AG04449 (cell line): Measurements from ENCODE around the gene EDN3.

Experiments used
- CTCF ChIA-PET: fragments of 350-600 bp; formaldehyde crosslinking; extraction: SDS; loops from one replicate; lab custom pipeline; 2021; ENCODE audit warnings: antibody characterized with exemption; lab: Yijun Ruan, JAX
- POLR2A ChIA-PET: fragments of 400-600, 350-600 bp; formaldehyde crosslinking; extraction: SDS; loops from one replicate; lab custom pipeline; 2020; ENCODE audit warnings: antibody characterized with exemption, inconsistent platforms; lab: Yijun Ruan, JAX
- DNase-seq: peaks from one replicate; pipeline ENCODE4 v3.0.0-alpha.2; 2010; ENCODE audit warnings: low read depth, low spot score
- H3K4me3 ChIP-seq: 2 replicates; pipeline ENCODE4 v1.5.1; 2011; ENCODE audit warnings: low read depth, mild to moderate bottlenecking, control low read depth, low read length
- TF ChIP-seq, protein P1 (sequence below): IDR thresholded peaks from one replicate; pipeline ENCODE4 v1.5.1; 2011; ENCODE audit warnings: mild to moderate bottlenecking, moderate library complexity, low read length, control low read depth, inconsistent platforms; ENCODE audit not compliant: insufficient read depth; ENCODE audit errors: missing control alignments

Gene EDN3

DNA sequence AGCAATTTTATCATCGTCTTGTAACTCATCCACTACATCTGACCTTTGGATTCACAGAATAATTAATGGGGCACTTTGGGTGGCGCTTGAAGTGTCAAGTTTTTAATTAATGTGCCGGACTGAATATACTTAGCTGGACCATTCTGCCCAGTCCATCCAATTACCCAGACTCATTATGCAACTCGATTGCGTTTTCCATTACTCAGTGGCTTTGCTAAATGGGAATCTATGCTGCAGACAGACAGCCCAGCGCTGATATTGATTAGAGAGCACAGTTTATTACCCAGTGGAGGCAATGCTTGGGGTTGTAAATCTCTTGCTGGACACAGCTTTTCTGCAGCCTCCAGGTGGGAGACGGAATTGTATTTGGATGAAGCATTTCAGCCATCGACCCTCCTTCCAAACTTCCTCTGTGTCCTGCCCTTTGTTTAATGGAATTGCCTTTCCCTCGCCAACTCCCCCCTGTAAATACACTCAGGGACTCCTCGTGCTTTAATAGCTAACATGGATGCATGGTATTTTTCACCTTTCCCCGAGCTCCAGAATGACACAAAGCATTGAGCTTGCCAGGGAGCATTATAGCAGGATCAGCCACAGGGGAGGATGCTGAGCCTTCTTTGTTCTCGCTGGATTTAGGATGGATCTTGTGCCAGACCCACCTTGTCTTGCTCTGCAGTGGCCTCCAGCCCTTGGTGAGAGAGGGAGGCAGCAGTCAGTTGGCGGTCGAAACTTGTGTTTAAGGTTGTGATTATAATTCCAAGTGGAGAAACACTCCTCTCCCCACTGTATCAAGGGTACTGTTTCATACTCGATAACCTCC is 59.7 kb downstream of the EDN3 start:
- ChIA-PET POLR2A (no interaction called here), CTCF (no interaction called here)
- no peak for DNase-seq
- H3K4me3 ChIP-seq: no peak overlapping the region
- TF ChIP-seq, protein P1, sequence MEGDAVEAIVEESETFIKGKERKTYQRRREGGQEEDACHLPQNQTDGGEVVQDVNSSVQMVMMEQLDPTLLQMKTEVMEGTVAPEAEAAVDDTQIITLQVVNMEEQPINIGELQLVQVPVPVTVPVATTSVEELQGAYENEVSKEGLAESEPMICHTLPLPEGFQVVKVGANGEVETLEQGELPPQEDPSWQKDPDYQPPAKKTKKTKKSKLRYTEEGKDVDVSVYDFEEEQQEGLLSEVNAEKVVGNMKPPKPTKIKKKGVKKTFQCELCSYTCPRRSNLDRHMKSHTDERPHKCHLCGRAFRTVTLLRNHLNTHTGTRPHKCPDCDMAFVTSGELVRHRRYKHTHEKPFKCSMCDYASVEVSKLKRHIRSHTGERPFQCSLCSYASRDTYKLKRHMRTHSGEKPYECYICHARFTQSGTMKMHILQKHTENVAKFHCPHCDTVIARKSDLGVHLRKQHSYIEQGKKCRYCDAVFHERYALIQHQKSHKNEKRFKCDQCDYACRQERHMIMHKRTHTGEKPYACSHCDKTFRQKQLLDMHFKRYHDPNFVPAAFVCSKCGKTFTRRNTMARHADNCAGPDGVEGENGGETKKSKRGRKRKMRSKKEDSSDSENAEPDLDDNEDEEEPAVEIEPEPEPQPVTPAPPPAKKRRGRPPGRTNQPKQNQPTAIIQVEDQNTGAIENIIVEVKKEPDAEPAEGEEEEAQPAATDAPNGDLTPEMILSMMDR: no peak

DNA sequence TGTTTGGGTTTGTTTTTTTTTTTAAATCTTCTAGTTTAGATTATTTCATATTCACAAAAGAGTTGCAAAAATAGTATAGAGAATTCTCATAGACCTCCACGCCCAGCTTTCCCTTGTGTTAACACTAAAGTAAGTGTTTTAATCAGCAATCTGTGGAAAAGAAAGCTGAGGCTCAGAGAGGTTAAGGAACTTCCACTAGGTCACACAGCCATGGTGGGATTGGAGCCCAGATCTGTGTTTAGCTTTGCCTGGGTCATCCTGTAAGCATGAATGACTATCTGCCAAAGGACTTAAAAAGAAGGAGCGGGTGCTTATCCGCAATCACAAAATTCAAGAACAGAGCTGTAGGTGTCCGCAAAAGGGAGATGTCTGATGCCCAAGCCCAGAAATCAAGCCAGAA is 60.5 kb downstream of the EDN3 start:
- ChIA-PET CTCF (no interaction called here), POLR2A (no interaction called here)
- no peak for DNase-seq
- H3K4me3 ChIP-seq: no peak overlapping the region
- TF ChIP-seq, protein P1: no peak

DNA sequence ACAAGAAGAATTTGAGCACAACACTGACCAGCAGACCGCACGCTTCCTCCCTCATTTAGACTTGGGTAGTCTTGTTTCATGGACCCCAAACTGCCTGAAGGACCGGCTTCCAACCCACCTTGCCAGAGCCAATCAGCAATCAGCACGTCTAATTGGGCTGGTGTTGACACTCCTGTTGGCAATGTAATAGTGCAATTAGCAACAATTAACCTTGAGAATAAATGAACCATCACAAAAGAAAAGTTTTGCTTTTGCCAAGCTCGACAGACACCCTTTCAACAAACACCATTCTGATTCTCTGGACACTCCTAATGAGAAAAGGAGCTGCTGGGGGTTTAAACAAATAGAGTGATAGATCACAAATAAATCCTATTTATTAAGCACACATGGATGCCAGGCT is 61.0 kb downstream of the EDN3 start:
- TF ChIP-seq, protein P1: no peak
- no peak for DNase-seq
- ChIA-PET POLR2A (no interaction called here), CTCF (no interaction called here)
- no peak overlapping the region for H3K4me3 ChIP-seq

DNA sequence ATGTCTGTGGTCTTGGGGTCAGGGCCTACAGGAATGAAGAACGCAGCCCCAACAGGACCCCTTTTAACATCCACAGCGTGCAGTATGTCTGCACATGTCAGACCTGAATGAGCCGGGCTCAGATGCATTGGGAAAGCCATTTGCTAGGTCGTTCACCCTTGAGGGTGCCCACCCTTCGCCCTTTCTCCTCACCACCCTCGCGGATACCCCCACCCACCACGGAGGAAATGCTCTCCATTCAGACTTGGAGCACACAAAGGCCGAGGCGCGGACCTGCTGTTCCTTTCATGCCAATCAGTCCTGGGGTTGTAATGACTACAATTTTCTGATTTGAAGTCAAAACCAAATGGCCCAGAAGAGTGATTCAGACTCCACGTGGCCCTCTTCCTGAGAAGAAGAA is 62.7 kb downstream of the EDN3 start:
- TF ChIP-seq, protein P1: no peak
- DNase-seq: no peak
- ChIA-PET CTCF (interaction anchor here (1.1 kb wide), 1 partner anchor 41 kb away, joined by 3 read pairs; no protein-coding TSS in a partner anchor), POLR2A (no interaction called here)
- H3K4me3 ChIP-seq: no peak overlapping the region

DNA sequence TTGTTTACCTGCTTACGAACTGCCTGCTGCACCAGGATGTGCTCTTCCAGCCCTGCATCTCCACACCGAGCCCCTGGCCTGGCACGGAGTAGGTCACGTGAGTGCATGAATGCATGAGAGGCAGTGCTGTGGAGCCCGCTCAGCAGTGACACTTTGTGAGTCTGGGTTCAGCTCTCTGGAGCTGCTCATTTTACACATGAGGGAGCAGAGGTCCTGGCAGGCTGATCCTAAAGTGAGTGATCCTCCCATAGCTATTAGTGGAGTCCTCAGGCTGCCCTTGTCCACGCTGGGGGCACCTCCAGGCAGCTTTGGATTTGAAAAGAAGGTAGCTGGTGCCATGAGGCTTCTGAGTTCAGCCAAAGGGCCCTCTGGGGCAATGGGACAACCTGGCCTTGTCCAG is 64.2 kb downstream of the EDN3 start:
- POLR2A ChIA-PET: no interaction called here
- H3K4me3 ChIP-seq: no peak overlapping the region
- DNase-seq: no peak
- CTCF ChIA-PET: no interaction called here
- TF ChIP-seq, protein P1: no peak

DNA sequence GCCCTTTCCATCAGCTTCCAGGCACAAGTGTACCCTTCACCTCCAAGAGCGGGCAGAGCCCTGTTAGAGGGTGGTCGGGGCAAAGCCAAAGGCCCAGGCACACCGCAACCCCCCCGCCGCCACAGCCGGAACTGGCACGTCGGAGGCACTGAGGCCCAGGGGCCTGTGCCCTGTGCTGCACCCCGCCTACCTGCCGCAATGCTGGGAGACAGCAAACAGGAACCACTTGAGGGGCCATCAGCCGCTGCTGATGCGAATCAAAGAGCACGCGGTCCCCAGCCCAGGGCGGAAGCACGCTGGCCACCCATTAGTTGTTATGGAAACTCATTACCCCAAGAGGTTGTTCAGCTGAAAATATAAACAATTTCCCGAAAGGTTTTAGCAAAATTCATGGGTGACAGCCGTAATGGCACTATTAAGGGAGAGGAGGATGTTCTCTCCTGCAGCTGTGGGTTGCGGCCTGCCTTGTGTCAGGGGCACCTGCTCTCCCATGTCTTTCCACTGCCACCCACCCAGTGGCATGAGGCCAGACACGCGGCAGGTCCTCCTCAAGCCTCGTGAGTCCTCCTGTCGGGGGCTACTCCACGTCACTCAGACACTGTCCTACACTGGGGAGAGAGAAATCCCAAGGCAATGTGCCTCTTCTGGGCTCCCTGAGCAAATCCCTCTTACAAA is 65.3 kb downstream of the EDN3 start:
- POLR2A ChIA-PET: no interaction called here
- DNase-seq: no peak
- H3K4me3 ChIP-seq: no peak overlapping the region
- CTCF ChIA-PET: no interaction called here
- TF ChIP-seq, protein P1: no peak
